Effector memory CD8-positive, alpha-beta T cell (primary cell): ENCODE results near the gene ACER3.
"Not testable (repeated sequence)": the region's sequence is repeated elsewhere in the genome, so short reads cannot be mapped to it uniquely, and the experiment has no call there.

ENCODE experiments used
- ATAC-seq: fragments of 150-1000 bp; cut with Tn5 transposase; replicated peaks from 2 replicates; pipeline ENCODE4 v1.10.0; 2021; ENCODE audit warnings: mild to moderate bottlenecking, moderate library complexity
- DNase-seq, 3 experiments: peaks; one replicate each; pipeline ENCODE4 v3.0.0; 2021
- H3K27ac Mint-ChIP-seq, 2 donors: one replicate each; pipeline ENCODE4 v1.8.0; 2022; ENCODE audit warnings: mild to moderate bottlenecking in 2 of 2, mixed read lengths in 2 of 2, moderate library complexity in 2 of 2
- H3K27me3 Mint-ChIP-seq, 2 donors: one replicate each; pipeline ENCODE4 v1.8.0; 2022; ENCODE audit warnings: mixed read lengths in 2 of 2
- H3K36me3 Mint-ChIP-seq: one replicate; pipeline ENCODE4 v1.8.0; 2022; ENCODE audit warnings: mild to moderate bottlenecking, moderate library complexity, mixed read lengths; ENCODE audit not compliant: insufficient read depth
- H3K4me1 Mint-ChIP-seq, 2 donors: one replicate each; pipeline ENCODE4 v1.8.0; 2022; ENCODE audit warnings: low read depth in 2 of 2, mixed read lengths in 2 of 2
- H3K4me3 Mint-ChIP-seq, 2 donors: one replicate each; pipeline ENCODE4 v1.8.0; 2022; ENCODE audit warnings: mild to moderate bottlenecking in 2 of 2, mixed read lengths in 2 of 2, moderate library complexity in 2 of 2
- H3K9me3 Mint-ChIP-seq, 2 donors: one replicate each; pipeline ENCODE4 v1.8.0; 2022; ENCODE audit warnings: mixed read lengths in 2 of 2

The ACER3 gene

GRCh38 chr11:76897233-76897632 lies 36.5 kb downstream of the ACER3 start:
- peaks cover under 1 to 8% of the 10 kb centered on the region in 2 donors for H3K4me1 Mint-ChIP-seq
- no peak overlapping the region for H3K27ac Mint-ChIP-seq
- ATAC-seq, result no peak
- no peak for DNase-seq
- H3K4me3 Mint-ChIP-seq, result no peak overlapping the region
- no peaks in the 10 kb centered on the region for H3K27me3 Mint-ChIP-seq
- no peaks in the 10 kb centered on the region for H3K9me3 Mint-ChIP-seq
- no peaks in the 10 kb centered on the region for H3K36me3 Mint-ChIP-seq

GRCh38 chr11:76901144-76901543 lies 40.4 kb downstream of the ACER3 start:
- Mint-ChIP-seq H3K27me3 (no peaks in the 10 kb centered on the region), H3K36me3 (no peaks in the 10 kb centered on the region), H3K4me3 (no peak overlapping the region), H3K9me3 (no peaks in the 10 kb centered on the region), H3K4me1 (peaks cover 4 to 12% of the 10 kb centered on the region in 2 donors), H3K27ac (no peak overlapping the region)
- no peak for ATAC-seq
- no peak for DNase-seq

GRCh38 chr11:76901622-76902021 lies 40.9 kb downstream of the ACER3 start:
- not testable (repeated sequence) for H3K36me3 Mint-ChIP-seq, H3K4me3 Mint-ChIP-seq, H3K27me3 Mint-ChIP-seq, ATAC-seq, H3K9me3 Mint-ChIP-seq, H3K27ac Mint-ChIP-seq, DNase-seq
- H3K4me1 Mint-ChIP-seq, result peaks cover 4 to 12% of the 10 kb centered on the region in 2 donors

- H3K27ac Mint-ChIP-seq, result no peak overlapping the region
- no peak for ATAC-seq
- H3K4me1 Mint-ChIP-seq, result peaks cover 4 to 12% of the 10 kb centered on the region in 2 donors
- H3K27me3 Mint-ChIP-seq, result no peaks in the 10 kb centered on the region
- H3K36me3 Mint-ChIP-seq, result no peaks in the 10 kb centered on the region
- DNase-seq, result no peak
- no peaks in the 10 kb centered on the region for H3K9me3 Mint-ChIP-seq
- H3K4me3 Mint-ChIP-seq, result no peak overlapping the region
Measured at GRCh38 chr11:76902121-76903014, 41.6 kb downstream of the ACER3 start.

- DNase-seq, result no peak
- Mint-ChIP-seq H3K27ac (no peak overlapping the region), H3K4me1 (peaks cover 4 to 12% of the 10 kb centered on the region in 2 donors), H3K9me3 (no peaks in the 10 kb centered on the region), H3K4me3 (no peak overlapping the region), H3K36me3 (no peaks in the 10 kb centered on the region), H3K27me3 (no peaks in the 10 kb centered on the region)
- no peak for ATAC-seq
Measured at GRCh38 chr11:76903325-76903724, 42.6 kb downstream of the ACER3 start.

- Mint-ChIP-seq H3K27ac (no peak overlapping the region), H3K27me3 (no peaks in the 10 kb centered on the region), H3K36me3 (no peaks in the 10 kb centered on the region), H3K4me1 (no peaks in the 10 kb centered on the region), H3K4me3 (no peak overlapping the region), H3K9me3 (no peaks in the 10 kb centered on the region)
- no peak for DNase-seq
- no peak for ATAC-seq
Measured at GRCh38 chr11:76910620-76911414, 50.1 kb downstream of the ACER3 start.

- Mint-ChIP-seq H3K27me3 (no peaks in the 10 kb centered on the region), H3K4me1 (no peaks in the 10 kb centered on the region), H3K4me3 (no peak overlapping the region), H3K9me3 (no peaks in the 10 kb centered on the region), H3K27ac (no peak overlapping the region), H3K36me3 (no peaks in the 10 kb centered on the region)
- ATAC-seq (no peak), DNase-seq (no peak)
Measured at GRCh38 chr11:76911415-76911808, 50.7 kb downstream of the ACER3 start.

- H3K27ac Mint-ChIP-seq, result peak overlapping the region in 1 of 2 donors; percentile 11
- no peak overlapping the region for H3K4me3 Mint-ChIP-seq
Measured at GRCh38 chr11:76916712-76917111, 56.0 kb downstream of the ACER3 start.

GRCh38 chr11:76918941-76919386 lies 58.2 kb downstream of the ACER3 start:
- Mint-ChIP-seq H3K27ac (no peak overlapping the region), H3K9me3 (no peaks in the 10 kb centered on the region), H3K36me3 (no peaks in the 10 kb centered on the region), H3K4me1 (peaks cover 6 to 13% of the 10 kb centered on the region in 2 donors), H3K27me3 (no peaks in the 10 kb centered on the region), H3K4me3 (no peak overlapping the region)
- DNase-seq (no peak), ATAC-seq (peak; percentile 61)

More at GRCh38 chr11:76916712-76917111, 56.0 kb downstream of the ACER3 start:
- Mint-ChIP-seq H3K36me3 (no peaks in the 10 kb centered on the region), H3K4me1 (peaks cover 6 to 13% of the 10 kb centered on the region in 2 donors), H3K27me3 (no peaks in the 10 kb centered on the region), H3K9me3 (no peaks in the 10 kb centered on the region)
- ATAC-seq (no peak), DNase-seq (no peak)

GRCh38 chr11:76919467-76919866 lies 58.7 kb downstream of the ACER3 start:
- Mint-ChIP-seq H3K4me1 (peaks cover 6 to 13% of the 10 kb centered on the region in 2 donors), H3K4me3 (no peak overlapping the region), H3K27me3 (no peaks in the 10 kb centered on the region), H3K27ac (no peak overlapping the region), H3K36me3 (no peaks in the 10 kb centered on the region), H3K9me3 (no peaks in the 10 kb centered on the region)
- ATAC-seq (no peak), DNase-seq (no peak)

GRCh38 chr11:76919887-76920746 lies 59.4 kb downstream of the ACER3 start:
- no peaks in the 10 kb centered on the region for H3K36me3 Mint-ChIP-seq
- no peaks in the 10 kb centered on the region for H3K27me3 Mint-ChIP-seq
- H3K4me3 Mint-ChIP-seq, result peak overlapping the region; percentile 56 to 57
- peak; percentile 78 for ATAC-seq
- no peaks in the 10 kb centered on the region for H3K9me3 Mint-ChIP-seq
- peak; percentile 60 to 66 (median 66) for DNase-seq
- peak overlapping the region; percentile 27 to 80 for H3K27ac Mint-ChIP-seq
- H3K4me1 Mint-ChIP-seq, result peaks cover 6 to 13% of the 10 kb centered on the region in 2 donors

GRCh38 chr11:76927160-76927559 lies 66.4 kb downstream of the ACER3 start:
- Mint-ChIP-seq H3K27me3 (no peaks in the 10 kb centered on the region), H3K27ac (no peak overlapping the region), H3K9me3 (no peaks in the 10 kb centered on the region), H3K4me3 (no peak overlapping the region), H3K4me1 (peaks cover 0 to 7% of the 10 kb centered on the region in 2 donors), H3K36me3 (peaks cover 3% of the 10 kb centered on the region)
- no peak for ATAC-seq
- DNase-seq, result no peak

GRCh38 chr11:76935042-76935441 lies 74.3 kb downstream of the ACER3 start:
- Mint-ChIP-seq H3K27me3 (no peaks in the 10 kb centered on the region), H3K36me3 (peaks cover 11% of the 10 kb centered on the region), H3K4me1 (peaks cover 0 to 7% of the 10 kb centered on the region in 2 donors), H3K4me3 (no peak overlapping the region), H3K27ac (no peak overlapping the region), H3K9me3 (no peaks in the 10 kb centered on the region)
- DNase-seq (no peak), ATAC-seq (no peak)
